DOHH2 (cell line): ENCODE data around the gene SLC12A7.
"Not testable (repeated sequence)": the region's sequence is repeated elsewhere in the genome, so short reads cannot be mapped to it uniquely, and the experiment has no call there.

ENCODE experiments used
- H3F3A ChIP-seq: fragments of 200-600 bp; sonication (generic), shearing (Covaris generic); 2 replicates; pipeline ENCODE4 v1.6.0; 2016; ENCODE audit warnings: antibody characterized with exemption, mild to moderate bottlenecking; ENCODE audit not compliant: control insufficient read depth, insufficient read depth
- H3K27ac ChIP-seq: fragments of 200-600 bp; sonication (generic); 2 replicates; pipeline ENCODE4 v1.5.1; 2014; ENCODE audit warnings: low read depth, mild to moderate bottlenecking, low read length, moderate library complexity
- H3K27me3 ChIP-seq: fragments of 200-600 bp; sonication (generic); 2 replicates; pipeline ENCODE4 v1.6.1; 2014; ENCODE audit warnings: mild to moderate bottlenecking, low read length, mixed read lengths; ENCODE audit not compliant: control insufficient read depth
- H3K36me3 ChIP-seq: fragments of 200-600 bp; sonication (generic); 2 replicates; pipeline ENCODE4 v1.6.1; 2014; ENCODE audit warnings: mild to moderate bottlenecking, low read length, moderate library complexity, mixed read lengths; ENCODE audit not compliant: control insufficient read depth
- H3K4me1 ChIP-seq: fragments of 200-600 bp; sonication (generic); 2 replicates; pipeline ENCODE4 v1.6.1; 2014; ENCODE audit warnings: mild to moderate bottlenecking, low read length, mixed read lengths; ENCODE audit not compliant: control insufficient read depth
- H3K4me2 ChIP-seq: fragments of 200-600 bp; sonication (generic); 2 replicates; pipeline ENCODE4 v1.6.0; 2014; ENCODE audit warnings: mild to moderate bottlenecking, low read length, moderate library complexity
- H3K4me3 ChIP-seq: fragments of 200-600 bp; sonication (generic); 2 replicates; pipeline ENCODE4 v1.5.1; 2014; ENCODE audit warnings: mild to moderate bottlenecking, low read length, mixed read lengths
- H3K79me2 ChIP-seq: fragments of 200-600 bp; sonication (generic); 2 replicates; pipeline ENCODE4 v1.6.1; 2014; ENCODE audit warnings: mild to moderate bottlenecking, low read length, mixed read lengths; ENCODE audit not compliant: control insufficient read depth
- H3K9me2 ChIP-seq: fragments of 200-600 bp; sonication (generic); replicated peaks from 2 replicates; pipeline ENCODE4 v1.6.1; 2014; ENCODE audit warnings: mild to moderate bottlenecking, low read length, mixed read lengths; ENCODE audit not compliant: control insufficient read depth
- H3K9me3 ChIP-seq: fragments of 200-600 bp; sonication (generic); 2 replicates; pipeline ENCODE4 v1.6.1; 2014; ENCODE audit warnings: antibody characterized with exemption, low read length, mixed read lengths; ENCODE audit not compliant: control insufficient read depth, insufficient read depth
- H4K20me1 ChIP-seq: fragments of 200-600 bp; sonication (generic); 2 replicates; pipeline ENCODE4 v1.6.0; 2014; ENCODE audit warnings: low read depth, mild to moderate bottlenecking, antibody characterized with exemption, low read length, moderate library complexity; ENCODE audit not compliant: control insufficient read depth, insufficient read depth
- CTCF ChIP-seq: fragments of 200-600 bp; sonication (generic); IDR thresholded peaks from one replicate; pipeline ENCODE4 v1.5.1; 2014; ENCODE audit warnings: antibody characterized with exemption, mild to moderate bottlenecking, low read depth, low read length; ENCODE audit not compliant: poor library complexity, severe bottlenecking
- EZH2phosphoT487 ChIP-seq: fragments of 200-600 bp; sonication (generic); IDR thresholded peaks from 2 replicates; pipeline ENCODE4 v1.6.1; 2017; ENCODE audit warnings: borderline replicate concordance, mild to moderate bottlenecking, antibody characterized with exemption, low read length, moderate library complexity, mixed read lengths

Gene SLC12A7

GRCh38 chr5:1027631-1028441, 84.0 kb downstream of the SLC12A7 start:
- no peaks in the 10 kb centered on the region for H3K9me2 ChIP-seq
- H4K20me1 ChIP-seq, result no peaks in the 10 kb centered on the region
- no peak overlapping the region for H3K4me2 ChIP-seq
- H3K9me3 ChIP-seq, result no peaks in the 10 kb centered on the region
- no peaks in the 10 kb centered on the region for H3K27me3 ChIP-seq
- no peak overlapping the region for H3K27ac ChIP-seq
- H3K4me1 ChIP-seq, result no peaks in the 10 kb centered on the region
- no peaks in the 10 kb centered on the region for H3F3A ChIP-seq
- no peak overlapping the region for H3K4me3 ChIP-seq
- TF ChIP-seq EZH2phosphoT487 (no peak), CTCF (no peak)
- no peaks in the 10 kb centered on the region for H3K79me2 ChIP-seq
- H3K36me3 ChIP-seq, result no peaks in the 10 kb centered on the region

- H3F3A ChIP-seq, result no peaks in the 10 kb centered on the region
- no peaks in the 10 kb centered on the region for H3K36me3 ChIP-seq
- no peaks in the 10 kb centered on the region for H3K9me2 ChIP-seq
- no peak for TF ChIP-seq EZH2phosphoT487
- TF ChIP-seq CTCF, result no peak
- no peak overlapping the region for H3K4me3 ChIP-seq
- H3K4me1 ChIP-seq, result no peaks in the 10 kb centered on the region
- no peaks in the 10 kb centered on the region for H3K79me2 ChIP-seq
- no peaks in the 10 kb centered on the region for H3K9me3 ChIP-seq
- no peak overlapping the region for H3K27ac ChIP-seq
- H3K27me3 ChIP-seq, result no peaks in the 10 kb centered on the region
- no peak overlapping the region for H3K4me2 ChIP-seq
- H4K20me1 ChIP-seq, result no peaks in the 10 kb centered on the region
Measured at GRCh38 chr5:1026700-1027621, 84.9 kb downstream of the SLC12A7 start.

- H3K79me2 ChIP-seq, H3K36me3 ChIP-seq, H3K27me3 ChIP-seq, H3K27ac ChIP-seq, H3K4me2 ChIP-seq, H3K9me2 ChIP-seq, H4K20me1 ChIP-seq, H3K9me3 ChIP-seq, H3F3A ChIP-seq, H3K4me1 ChIP-seq, H3K4me3 ChIP-seq: not testable (repeated sequence)
Measured at GRCh38 chr5:1021969-1022336, 89.9 kb downstream of the SLC12A7 start.
